PC-3 (cell line): ENCODE data around the gene UBN2.
A peak's percentile ranks its signal among the peaks of the same experiment; 100 is the strongest.

ENCODE experiments used
- EZH2 ChIP-seq: fragments of 300-600 bp; sonication (generic); IDR thresholded peaks from one replicate; pipeline ENCODE4 v1.6.1; 2017; ENCODE audit warnings: antibody characterized with exemption, mild to moderate bottlenecking, low read length; ENCODE audit not compliant: unreplicated experiment
- TF ChIP-seq, protein P1 (sequence below): fragments of 300-600 bp; sonication (generic); conservative IDR thresholded peaks from 2 replicates; pipeline ENCODE4 v1.5.1; 2017; ENCODE audit warnings: antibody characterized with exemption, low read depth, mild to moderate bottlenecking, low read length

DNA sequence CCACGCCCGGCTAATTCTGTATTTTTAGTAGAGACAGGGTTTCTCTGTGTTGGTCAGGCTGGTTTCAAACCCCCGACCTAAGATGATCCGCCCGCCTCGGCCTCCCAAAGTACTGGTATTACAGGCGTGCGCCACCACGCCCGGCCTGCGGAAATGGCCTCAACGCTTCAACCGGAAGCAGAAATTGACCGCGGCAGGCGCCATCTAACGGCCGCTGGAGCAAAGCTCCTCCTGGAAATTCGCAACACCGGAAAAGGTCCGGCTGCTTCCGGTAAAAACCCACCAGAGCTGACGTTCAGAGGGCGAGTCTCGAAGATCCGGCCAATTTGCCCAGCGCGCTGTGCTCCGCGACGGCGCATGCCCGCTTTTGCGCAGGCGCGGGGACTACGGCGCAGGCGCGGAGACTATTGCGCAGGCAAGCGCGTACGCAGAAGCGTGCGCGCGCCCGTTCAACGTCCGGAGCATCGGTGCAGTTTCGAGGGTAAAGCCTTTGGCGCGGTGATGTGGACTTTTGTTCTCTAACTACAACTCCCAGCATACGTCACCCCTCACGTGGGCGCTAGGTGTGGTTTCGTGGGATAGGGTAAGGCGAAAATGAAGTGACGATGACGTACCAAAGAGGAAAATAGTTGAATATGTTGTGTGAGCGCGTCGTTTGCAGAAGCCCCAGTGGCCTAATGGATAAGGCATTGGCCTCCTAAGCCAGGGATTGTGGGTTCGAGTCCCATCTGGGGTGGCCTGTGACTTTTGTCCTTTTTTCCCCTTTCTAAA is 109.2 kb downstream of the UBN2 start:
- TF ChIP-seq, protein P1, sequence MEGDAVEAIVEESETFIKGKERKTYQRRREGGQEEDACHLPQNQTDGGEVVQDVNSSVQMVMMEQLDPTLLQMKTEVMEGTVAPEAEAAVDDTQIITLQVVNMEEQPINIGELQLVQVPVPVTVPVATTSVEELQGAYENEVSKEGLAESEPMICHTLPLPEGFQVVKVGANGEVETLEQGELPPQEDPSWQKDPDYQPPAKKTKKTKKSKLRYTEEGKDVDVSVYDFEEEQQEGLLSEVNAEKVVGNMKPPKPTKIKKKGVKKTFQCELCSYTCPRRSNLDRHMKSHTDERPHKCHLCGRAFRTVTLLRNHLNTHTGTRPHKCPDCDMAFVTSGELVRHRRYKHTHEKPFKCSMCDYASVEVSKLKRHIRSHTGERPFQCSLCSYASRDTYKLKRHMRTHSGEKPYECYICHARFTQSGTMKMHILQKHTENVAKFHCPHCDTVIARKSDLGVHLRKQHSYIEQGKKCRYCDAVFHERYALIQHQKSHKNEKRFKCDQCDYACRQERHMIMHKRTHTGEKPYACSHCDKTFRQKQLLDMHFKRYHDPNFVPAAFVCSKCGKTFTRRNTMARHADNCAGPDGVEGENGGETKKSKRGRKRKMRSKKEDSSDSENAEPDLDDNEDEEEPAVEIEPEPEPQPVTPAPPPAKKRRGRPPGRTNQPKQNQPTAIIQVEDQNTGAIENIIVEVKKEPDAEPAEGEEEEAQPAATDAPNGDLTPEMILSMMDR, result peak; percentile 70
- TF ChIP-seq EZH2, result no peak
